SU-DHL-6 (cell line): ENCODE measurements around the gene TMEM168.

ENCODE experiments used
- CTCF ChIP-seq: fragments of 200-600 bp; sonication (generic); IDR thresholded peaks from one replicate; pipeline ENCODE4 v1.5.1; 2017; ENCODE audit warnings: antibody characterized with exemption, mild to moderate bottlenecking, low read length, moderate library complexity; ENCODE audit not compliant: insufficient read depth, poor library complexity, severe bottlenecking
- EZH2phosphoT487 ChIP-seq: fragments of 200-600 bp; sonication (generic), shearing (Covaris generic); conservative IDR thresholded peaks from 2 replicates; pipeline ENCODE4 v1.6.1; 2018; ENCODE audit warnings: mild to moderate bottlenecking, antibody characterized with exemption, low read length, moderate library complexity, mixed read lengths

GRCh38 chr7:112789817-112790585, at the start of gene TMEM168:
- TF ChIP-seq CTCF, result no peak
- TF ChIP-seq EZH2phosphoT487, result no peak
